K562 (cell line): ENCODE measurements around the gene RPL7A. TPM values are rescaled to one million over a fixed set of nuclear protein-coding genes. Genes with fewer than 3 reads are reported as not detected.

Source experiments
- FOSL1 ChIP-seq: fragments of 200-800 bp; sonication (Bioruptor generic); conservative IDR thresholded peaks from 2 replicates; pipeline ENCODE4 v1.6.1; 2016; ENCODE audit warnings: missing genetic modification characterization, missing compliant biosample characterization
- HDAC8 ChIP-seq: fragments of 450-650 bp; IDR thresholded peaks from 2 replicates; pipeline ENCODE4 v1.6.1; 2016; ENCODE audit warnings: mild to moderate bottlenecking, missing genetic modification characterization, moderate library complexity, missing compliant biosample characterization
- KLF13 ChIP-seq: fragments of 450-650 bp; IDR thresholded peaks from 2 replicates; pipeline ENCODE4 v1.6.1; 2016; ENCODE audit warnings: missing genetic modification characterization, low read depth, mild to moderate bottlenecking, missing compliant biosample characterization, moderate library complexity, borderline replicate concordance
- PPARD ChIP-seq: fragments of 250-450 bp; sonication (Bioruptor Pico); IDR thresholded peaks from 2 replicates; pipeline ENCODE4 v1.8.0; 2022; ENCODE audit warnings: inconsistent platforms, mild to moderate bottlenecking, moderate library complexity
- PTTG1 ChIP-seq: fragments of 450-650 bp; IDR thresholded peaks from 2 replicates; pipeline ENCODE4 v1.6.1; 2016; ENCODE audit warnings: low read depth, mild to moderate bottlenecking, missing genetic modification characterization, missing compliant biosample characterization
- THRB ChIP-seq: fragments of 450-650 bp; formaldehyde crosslinking; conservative IDR thresholded peaks from 2 replicates; pipeline ENCODE4 v1.4.0; 2022; ENCODE audit warnings: mild to moderate bottlenecking, missing genetic modification characterization
- TRIM24 ChIP-seq, 2 experiments: fragments of 450-650 bp; IDR thresholded peaks; 2 replicates each; pipeline ENCODE4 v1.6.1; 2016
- ZNF217 ChIP-seq: sonication (generic); formaldehyde crosslinking; IDR thresholded peaks from 2 replicates; pipeline ENCODE4 v1.8.0; 2022; ENCODE audit warnings: mild to moderate bottlenecking, missing genetic modification reagents
- ZNF644 ChIP-seq: fragments of 200-800 bp; sonication (Bioruptor generic); IDR thresholded peaks from 2 replicates; pipeline ENCODE4 v1.6.1; 2016; ENCODE audit warnings: low read depth, missing genetic modification characterization, missing compliant biosample characterization
- polyA plus RNA-seq, 8 experiments: library from polyadenylated mRNA; depleted of rRNA in 4 of 8; stranded (reverse) in 5 of 8; unstranded in 3 of 8; fragments of >200 nt; fragmentation: Nextera tagmentation in 2 of 8; fragmentation: Illumina TruSeq in 1 of 8; extraction: Ambion mirVana in 2 of 8; extraction: Trizol in 1 of 8; gene quantifications; 2 replicates each; pipeline versions ENCODE4 v1.2.1 to v1.2.3, GENCODE V29; 2011 to 2014; ENCODE audit warnings: inconsistent platforms in 1 of 8, missing spikeins in 1 of 8
- total RNA-seq, 7 experiments: library from RNA; depleted of rRNA in 6 of 7; stranded (reverse); fragments of >200 nt in 6 of 7; fragmentation: Illumina TruSeq in 2 of 7; extraction: Trizol in 2 of 7; gene quantifications; 2 replicates each; pipeline versions ENCODE4 v1.2.1 to v1.2.3, GENCODE V29; 2011 to 2021; ENCODE audit warnings: low replicate concordance in 1 of 7
- TF ChIP-seq, protein P1 (sequence below): fragments of 450-650 bp; IDR thresholded peaks from 2 replicates; pipeline ENCODE4 v1.6.1; 2016; ENCODE audit warnings: mild to moderate bottlenecking, moderate library complexity
- TF ChIP-seq, protein P2 (sequence below): fragments of 450-650 bp; IDR thresholded peaks from 2 replicates; pipeline ENCODE4 v1.7.1; 2018; ENCODE audit warnings: mild to moderate bottlenecking, low read depth; ENCODE audit not compliant: partially characterized antibody

RPL7A gene
- total and polyA plus RNA-seq, 9 of the 15 experiments (the other 6 are each of a cell fraction or from before 2014, with no cell fraction given): 1,935 to 3,760 (median 2,652) TPM

DNA sequence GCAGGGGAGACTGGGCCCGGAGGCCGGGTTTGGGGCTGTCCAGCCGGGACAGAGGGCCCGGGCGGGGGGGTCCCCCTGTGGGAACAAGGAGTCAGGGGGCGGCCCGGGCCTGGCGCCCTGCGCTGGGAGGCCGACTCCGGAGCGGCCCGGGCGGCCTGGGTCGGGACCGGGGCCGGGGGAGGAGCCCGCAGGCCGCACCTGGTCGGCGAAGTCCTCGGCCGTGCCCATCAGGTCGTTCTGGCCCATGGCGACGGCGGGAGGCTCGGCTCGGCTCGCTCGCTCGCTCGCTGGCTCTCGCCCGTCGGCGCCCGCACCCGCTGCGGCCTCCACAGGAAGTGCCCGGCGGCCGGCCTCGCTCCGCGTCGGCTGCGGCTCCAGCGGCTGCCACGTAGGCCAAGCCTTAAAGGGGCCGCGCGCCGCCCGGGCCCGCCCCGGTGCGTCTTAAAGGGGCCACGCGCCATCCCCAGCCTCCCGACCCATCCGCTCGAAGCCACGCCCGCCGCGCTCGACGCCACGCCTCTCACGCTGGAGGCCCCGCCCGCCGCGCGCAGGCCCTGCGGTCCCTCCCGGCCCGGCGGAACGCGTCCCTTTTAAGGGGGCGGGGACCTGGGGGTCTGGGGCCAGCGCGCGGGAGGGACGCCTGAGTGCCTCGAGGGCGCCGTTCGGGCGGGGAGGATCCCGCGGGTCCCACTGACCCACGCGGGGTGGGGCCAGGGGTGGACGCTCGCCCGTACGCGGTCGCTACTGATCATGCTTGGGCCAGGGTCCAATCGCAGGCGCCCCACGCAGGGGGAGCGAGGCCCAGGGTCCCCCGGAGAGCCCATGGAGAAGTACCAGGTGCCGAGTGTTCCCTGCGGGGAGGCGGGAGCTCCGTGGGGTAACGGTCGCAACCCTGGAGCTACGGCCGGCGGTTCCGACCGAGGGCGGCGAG is 28.0 kb downstream of the RPL7A start, which contains the start of the genes STKLD1 and SURF4 (continued):
- TF ChIP-seq, protein P1, sequence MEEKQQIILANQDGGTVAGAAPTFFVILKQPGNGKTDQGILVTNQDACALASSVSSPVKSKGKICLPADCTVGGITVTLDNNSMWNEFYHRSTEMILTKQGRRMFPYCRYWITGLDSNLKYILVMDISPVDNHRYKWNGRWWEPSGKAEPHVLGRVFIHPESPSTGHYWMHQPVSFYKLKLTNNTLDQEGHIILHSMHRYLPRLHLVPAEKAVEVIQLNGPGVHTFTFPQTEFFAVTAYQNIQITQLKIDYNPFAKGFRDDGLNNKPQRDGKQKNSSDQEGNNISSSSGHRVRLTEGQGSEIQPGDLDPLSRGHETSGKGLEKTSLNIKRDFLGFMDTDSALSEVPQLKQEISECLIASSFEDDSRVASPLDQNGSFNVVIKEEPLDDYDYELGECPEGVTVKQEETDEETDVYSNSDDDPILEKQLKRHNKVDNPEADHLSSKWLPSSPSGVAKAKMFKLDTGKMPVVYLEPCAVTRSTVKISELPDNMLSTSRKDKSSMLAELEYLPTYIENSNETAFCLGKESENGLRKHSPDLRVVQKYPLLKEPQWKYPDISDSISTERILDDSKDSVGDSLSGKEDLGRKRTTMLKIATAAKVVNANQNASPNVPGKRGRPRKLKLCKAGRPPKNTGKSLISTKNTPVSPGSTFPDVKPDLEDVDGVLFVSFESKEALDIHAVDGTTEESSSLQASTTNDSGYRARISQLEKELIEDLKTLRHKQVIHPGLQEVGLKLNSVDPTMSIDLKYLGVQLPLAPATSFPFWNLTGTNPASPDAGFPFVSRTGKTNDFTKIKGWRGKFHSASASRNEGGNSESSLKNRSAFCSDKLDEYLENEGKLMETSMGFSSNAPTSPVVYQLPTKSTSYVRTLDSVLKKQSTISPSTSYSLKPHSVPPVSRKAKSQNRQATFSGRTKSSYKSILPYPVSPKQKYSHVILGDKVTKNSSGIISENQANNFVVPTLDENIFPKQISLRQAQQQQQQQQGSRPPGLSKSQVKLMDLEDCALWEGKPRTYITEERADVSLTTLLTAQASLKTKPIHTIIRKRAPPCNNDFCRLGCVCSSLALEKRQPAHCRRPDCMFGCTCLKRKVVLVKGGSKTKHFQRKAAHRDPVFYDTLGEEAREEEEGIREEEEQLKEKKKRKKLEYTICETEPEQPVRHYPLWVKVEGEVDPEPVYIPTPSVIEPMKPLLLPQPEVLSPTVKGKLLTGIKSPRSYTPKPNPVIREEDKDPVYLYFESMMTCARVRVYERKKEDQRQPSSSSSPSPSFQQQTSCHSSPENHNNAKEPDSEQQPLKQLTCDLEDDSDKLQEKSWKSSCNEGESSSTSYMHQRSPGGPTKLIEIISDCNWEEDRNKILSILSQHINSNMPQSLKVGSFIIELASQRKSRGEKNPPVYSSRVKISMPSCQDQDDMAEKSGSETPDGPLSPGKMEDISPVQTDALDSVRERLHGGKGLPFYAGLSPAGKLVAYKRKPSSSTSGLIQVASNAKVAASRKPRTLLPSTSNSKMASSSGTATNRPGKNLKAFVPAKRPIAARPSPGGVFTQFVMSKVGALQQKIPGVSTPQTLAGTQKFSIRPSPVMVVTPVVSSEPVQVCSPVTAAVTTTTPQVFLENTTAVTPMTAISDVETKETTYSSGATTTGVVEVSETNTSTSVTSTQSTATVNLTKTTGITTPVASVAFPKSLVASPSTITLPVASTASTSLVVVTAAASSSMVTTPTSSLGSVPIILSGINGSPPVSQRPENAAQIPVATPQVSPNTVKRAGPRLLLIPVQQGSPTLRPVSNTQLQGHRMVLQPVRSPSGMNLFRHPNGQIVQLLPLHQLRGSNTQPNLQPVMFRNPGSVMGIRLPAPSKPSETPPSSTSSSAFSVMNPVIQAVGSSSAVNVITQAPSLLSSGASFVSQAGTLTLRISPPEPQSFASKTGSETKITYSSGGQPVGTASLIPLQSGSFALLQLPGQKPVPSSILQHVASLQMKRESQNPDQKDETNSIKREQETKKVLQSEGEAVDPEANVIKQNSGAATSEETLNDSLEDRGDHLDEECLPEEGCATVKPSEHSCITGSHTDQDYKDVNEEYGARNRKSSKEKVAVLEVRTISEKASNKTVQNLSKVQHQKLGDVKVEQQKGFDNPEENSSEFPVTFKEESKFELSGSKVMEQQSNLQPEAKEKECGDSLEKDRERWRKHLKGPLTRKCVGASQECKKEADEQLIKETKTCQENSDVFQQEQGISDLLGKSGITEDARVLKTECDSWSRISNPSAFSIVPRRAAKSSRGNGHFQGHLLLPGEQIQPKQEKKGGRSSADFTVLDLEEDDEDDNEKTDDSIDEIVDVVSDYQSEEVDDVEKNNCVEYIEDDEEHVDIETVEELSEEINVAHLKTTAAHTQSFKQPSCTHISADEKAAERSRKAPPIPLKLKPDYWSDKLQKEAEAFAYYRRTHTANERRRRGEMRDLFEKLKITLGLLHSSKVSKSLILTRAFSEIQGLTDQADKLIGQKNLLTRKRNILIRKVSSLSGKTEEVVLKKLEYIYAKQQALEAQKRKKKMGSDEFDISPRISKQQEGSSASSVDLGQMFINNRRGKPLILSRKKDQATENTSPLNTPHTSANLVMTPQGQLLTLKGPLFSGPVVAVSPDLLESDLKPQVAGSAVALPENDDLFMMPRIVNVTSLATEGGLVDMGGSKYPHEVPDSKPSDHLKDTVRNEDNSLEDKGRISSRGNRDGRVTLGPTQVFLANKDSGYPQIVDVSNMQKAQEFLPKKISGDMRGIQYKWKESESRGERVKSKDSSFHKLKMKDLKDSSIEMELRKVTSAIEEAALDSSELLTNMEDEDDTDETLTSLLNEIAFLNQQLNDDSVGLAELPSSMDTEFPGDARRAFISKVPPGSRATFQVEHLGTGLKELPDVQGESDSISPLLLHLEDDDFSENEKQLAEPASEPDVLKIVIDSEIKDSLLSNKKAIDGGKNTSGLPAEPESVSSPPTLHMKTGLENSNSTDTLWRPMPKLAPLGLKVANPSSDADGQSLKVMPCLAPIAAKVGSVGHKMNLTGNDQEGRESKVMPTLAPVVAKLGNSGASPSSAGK: peak; percentile 89
- TF ChIP-seq ZNF217 (CRISPR knock-in tag) (no peak), TRIM24 (IDR thresholded peaks at IDR 0.05) (no peak), PTTG1 (no peak), FOSL1 (tag) (no peak), HDAC8 (tag) (no peak), THRB (CRISPR knock-in tag) (no peak), ZNF644 (tag) (no peak), KLF13 (tag) (peak; percentile 81; the same call in 1 of the 2 replicates), PPARD (CRISPR knock-in tag) (no peak)
- TF ChIP-seq, protein P2, sequence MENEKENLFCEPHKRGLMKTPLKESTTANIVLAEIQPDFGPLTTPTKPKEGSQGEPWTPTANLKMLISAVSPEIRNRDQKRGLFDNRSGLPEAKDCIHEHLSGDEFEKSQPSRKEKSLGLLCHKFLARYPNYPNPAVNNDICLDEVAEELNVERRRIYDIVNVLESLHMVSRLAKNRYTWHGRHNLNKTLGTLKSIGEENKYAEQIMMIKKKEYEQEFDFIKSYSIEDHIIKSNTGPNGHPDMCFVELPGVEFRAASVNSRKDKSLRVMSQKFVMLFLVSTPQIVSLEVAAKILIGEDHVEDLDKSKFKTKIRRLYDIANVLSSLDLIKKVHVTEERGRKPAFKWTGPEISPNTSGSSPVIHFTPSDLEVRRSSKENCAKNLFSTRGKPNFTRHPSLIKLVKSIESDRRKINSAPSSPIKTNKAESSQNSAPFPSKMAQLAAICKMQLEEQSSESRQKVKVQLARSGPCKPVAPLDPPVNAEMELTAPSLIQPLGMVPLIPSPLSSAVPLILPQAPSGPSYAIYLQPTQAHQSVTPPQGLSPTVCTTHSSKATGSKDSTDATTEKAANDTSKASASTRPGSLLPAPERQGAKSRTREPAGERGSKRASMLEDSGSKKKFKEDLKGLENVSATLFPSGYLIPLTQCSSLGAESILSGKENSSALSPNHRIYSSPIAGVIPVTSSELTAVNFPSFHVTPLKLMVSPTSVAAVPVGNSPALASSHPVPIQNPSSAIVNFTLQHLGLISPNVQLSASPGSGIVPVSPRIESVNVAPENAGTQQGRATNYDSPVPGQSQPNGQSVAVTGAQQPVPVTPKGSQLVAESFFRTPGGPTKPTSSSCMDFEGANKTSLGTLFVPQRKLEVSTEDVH: no peak
